HCT116 (cell line): ENCODE data around the gene C12orf57. TPM values are rescaled to one million over a fixed set of nuclear protein-coding genes. Genes with fewer than 3 reads are reported as not detected.

Experiments used
- ATAC-seq: fragments of 200-7000 bp; cut with Tn5 transposase; 2 replicates; pipeline ENCODE4 v1.9.1; 2020; ENCODE audit warnings: mild to moderate bottlenecking, moderate library complexity
- BruUV-seq: library from RNA; stranded (reverse); fragments of 400-500 nt; replicated peaks from 2 replicates; lab custom pipeline; 2021; lab: Mats Ljungman, UMichigan
- CTCF ChIA-PET: fragments of 300-600 bp; sonication (Branson Sonifier 250); formaldehyde crosslinking; loops from one replicate; lab custom pipeline; 2021; ENCODE audit warnings: antibody characterized with exemption; lab: Charles Lee
- POLR2A ChIA-PET: fragments of 300-600, 350-600 bp; sonication (Branson Sonifier 250); formaldehyde crosslinking; loops from one replicate; lab custom pipeline; 2021; ENCODE audit warnings: antibody characterized with exemption; lab: Charles Lee
- RAD21 ChIA-PET, 2 experiments: fragments of 300-600 bp; sonication (Branson Sonifier 250); formaldehyde crosslinking; loops; one replicate each; lab custom pipeline; 2023; ENCODE audit warnings: low total read pairs in 2 of 2; ENCODE audit not compliant: uncharacterized antibody in 2 of 2, unreplicated experiment in 2 of 2, low non-redundant PET in 1 of 2; lab: Charles Lee
- DNase-seq: peaks from one replicate; pipeline ENCODE4 v3.0.0-alpha.2; 2010; ENCODE audit warnings: low read depth, low spot score
- H2AFZ ChIP-seq: fragments of 200-600 bp; shearing (Covaris generic), sonication (generic); 2 replicates; pipeline ENCODE4 v1.6.1; 2017; ENCODE audit warnings: low read depth, mixed run types, mixed read lengths, antibody characterized with exemption, low read length; ENCODE audit not compliant: poor library complexity, severe bottlenecking
- H3K27ac ChIP-seq: 2 replicates; pipeline ENCODE4 v1.5.1; 2012; ENCODE audit warnings: low read depth, low read length
- H3K27me3 ChIP-seq: fragments of 200-600 bp; sonication (generic); 2 replicates; pipeline ENCODE4 v1.6.1; 2016; ENCODE audit warnings: mixed run types, low read length, mixed read lengths; ENCODE audit not compliant: insufficient read depth
- H3K36me3 ChIP-seq, 2 experiments: fragments of 200-500 bp in 1 of 2; fragments of 200-600 bp in 1 of 2; sonication (Bioruptor generic) in 1 of 2; sonication (generic) in 1 of 2; 2 replicates each; pipeline versions ENCODE4 v1.5.1 to v1.6.1; 2014 to 2016; ENCODE audit warnings: low read length in 2 of 2, inconsistent platforms in 1 of 2, mixed read lengths in 1 of 2, mixed run types in 1 of 2; ENCODE audit not compliant: insufficient read depth in 2 of 2, control insufficient read depth in 1 of 2
- H3K4me1 ChIP-seq, 2 experiments: fragments of 200-600 bp in 1 of 2; sonication (generic) in 1 of 2; 2 replicates each; pipeline versions ENCODE4 v1.5.1 to v1.6.1; 2012 to 2017; ENCODE audit warnings: low read length in 2 of 2, inconsistent platforms in 1 of 2, mild to moderate bottlenecking in 1 of 2, mixed read lengths in 1 of 2, mixed run types in 1 of 2, moderate library complexity in 1 of 2; ENCODE audit not compliant: insufficient read depth in 2 of 2, control insufficient read depth in 1 of 2
- H3K4me2 ChIP-seq: fragments of 200-600 bp; sonication (generic); 2 replicates; pipeline ENCODE4 v1.6.1; 2017; ENCODE audit warnings: mixed run types, low read length, mixed read lengths
- H3K4me3 ChIP-seq, 2 experiments: fragments of 200-600 bp in 1 of 2; sonication (generic) in 1 of 2; replicated peaks in 1 of 2; 2 replicates each; pipeline ENCODE4 v1.5.1; 2011 to 2016; ENCODE audit warnings: low read length in 2 of 2, control low read depth in 1 of 2, low read depth in 1 of 2, mild to moderate bottlenecking in 1 of 2, mixed read lengths in 1 of 2, mixed run types in 1 of 2
- H3K79me2 ChIP-seq: fragments of 200-600 bp; sonication (generic); 2 replicates; pipeline ENCODE4 v1.6.1; 2017; ENCODE audit warnings: mild to moderate bottlenecking, mixed run types, low read length, moderate library complexity, mixed read lengths; ENCODE audit not compliant: insufficient read depth
- H3K9ac ChIP-seq: fragments of 200-600 bp; sonication (generic); 2 replicates; pipeline ENCODE4 v1.6.1; 2016; ENCODE audit warnings: low read length, mixed read lengths
- H3K9me2 ChIP-seq: fragments of 200-600 bp; sonication (generic), shearing (Covaris generic); 2 replicates; pipeline ENCODE4 v1.6.1; 2017; ENCODE audit warnings: mixed run types, mild to moderate bottlenecking, moderate library complexity; ENCODE audit not compliant: insufficient read depth
- H3K9me3 ChIP-seq, 2 experiments: fragments of 200-500 bp in 1 of 2; fragments of 200-600 bp in 1 of 2; sonication (Bioruptor generic) in 1 of 2; sonication (generic) in 1 of 2; 2 replicates each; pipeline ENCODE4 v1.6.1; 2014 to 2017; ENCODE audit warnings: low read length in 2 of 2, mixed read lengths in 2 of 2, inconsistent platforms in 1 of 2, low read depth in 1 of 2, mild to moderate bottlenecking in 1 of 2, mixed run types in 1 of 2, moderate library complexity in 1 of 2; ENCODE audit not compliant: control insufficient read depth in 1 of 2, insufficient read depth in 1 of 2
- H4K20me1 ChIP-seq: fragments of 200-600 bp; sonication (generic), shearing (Covaris generic); 2 replicates; pipeline ENCODE4 v1.6.1; 2017; ENCODE audit warnings: mixed run types, mild to moderate bottlenecking, moderate library complexity; ENCODE audit not compliant: insufficient read depth
- ELF1 ChIP-seq: IDR thresholded peaks from 2 replicates; pipeline ENCODE4 v1.6.1; 2012; ENCODE audit warnings: low read depth, borderline replicate concordance
- EZH2phosphoT487 ChIP-seq: fragments of 200-600 bp; IDR thresholded peaks from 2 replicates; pipeline ENCODE4 v1.6.1; 2018; ENCODE audit warnings: antibody characterized with exemption, borderline replicate concordance
- FOSL1 ChIP-seq: IDR thresholded peaks from 2 replicates; pipeline ENCODE4 v1.6.1; 2012; ENCODE audit warnings: low read depth
- JUND ChIP-seq: IDR thresholded peaks from 2 replicates; pipeline ENCODE4 v1.6.1; 2012
- POLR2A ChIP-seq: IDR thresholded peaks from 2 replicates; pipeline ENCODE4 v1.7.0; 2011; ENCODE audit warnings: borderline replicate concordance; ENCODE audit not compliant: insufficient read depth, insufficient read length; ENCODE audit errors: extremely low read depth
- SIN3A ChIP-seq: IDR thresholded peaks from 2 replicates; pipeline ENCODE4 v1.6.1; 2012; ENCODE audit warnings: low read depth
- SRF ChIP-seq: IDR thresholded peaks from 2 replicates; pipeline ENCODE4 v1.6.1; 2012; ENCODE audit warnings: low read depth
- ZFX ChIP-seq: fragments of 450-650 bp; IDR thresholded peaks from 2 replicates; pipeline ENCODE4 v1.6.1; 2017
- intact Hi-C: fragments of 100-400 bp; cut with micrococcal nuclease; formaldehyde crosslinking; loops from 2 replicates; pipeline ENCODE4 v1.10.0; 2022
- total RNA-seq: library from RNA; stranded (reverse); gene quantifications from one replicate; pipeline ENCODE4 v1.2.1, GENCODE V29; 2021; ENCODE audit not compliant: unreplicated experiment
- TF ChIP-seq, protein P1 (sequence below): IDR thresholded peaks from 2 replicates; pipeline ENCODE4 v1.6.1; 2012; ENCODE audit warnings: low read depth
- TF ChIP-seq, protein P2 (sequence below), 3 experiments: fragments of 200-600 bp in 1 of 3; sonication (generic) in 1 of 3; IDR thresholded peaks in 2 of 3; conservative IDR thresholded peaks in 1 of 3; 2 replicates each; pipeline ENCODE4 v1.5.1; 2012 to 2017; ENCODE audit warnings: low read depth in 2 of 3, low read length in 2 of 3, antibody characterized with exemption in 1 of 3, borderline replicate concordance in 1 of 3, control low read depth in 1 of 3, mild to moderate bottlenecking in 1 of 3, mixed read lengths in 1 of 3, mixed run types in 1 of 3, moderate library complexity in 1 of 3; ENCODE audit not compliant: insufficient read depth in 1 of 3
- TF ChIP-seq, protein P3 (sequence below): IDR thresholded peaks from 2 replicates; pipeline ENCODE4 v1.6.1; 2012

Gene C12orf57
- total RNA-seq, 1 experiment from 2014 or later = 202 TPM

DNA sequence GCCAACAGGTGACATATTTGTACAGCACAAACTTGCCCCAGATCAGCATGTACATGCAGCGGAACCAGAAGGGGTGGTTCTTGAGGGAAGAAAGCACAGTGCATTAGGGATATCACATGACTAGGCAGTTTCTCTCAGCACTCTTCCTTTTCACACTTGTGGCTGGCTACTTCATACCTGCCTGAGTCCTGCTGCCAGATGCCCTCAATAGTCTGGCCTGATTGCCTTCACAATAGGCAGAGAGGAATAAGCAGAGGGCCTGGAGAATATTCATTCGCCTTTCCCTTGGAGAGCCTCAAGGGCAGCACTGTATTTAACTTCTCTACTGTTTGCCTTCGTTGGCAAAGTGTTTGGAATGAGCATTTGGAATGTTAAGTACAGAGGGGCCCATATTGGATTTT is 34.8 kb downstream of the C12orf57 start:
- DNase-seq (no peak), ATAC-seq (peak; percentile 28)
- 0 out of 2 replicates have a peak overlapping the region, but pooled peaks have one; percentile 27 for H3K27ac ChIP-seq
- POLR2A ChIA-PET = interaction anchor here (0.5 kb wide), 1 partner anchor 111 kb away, joined by 3 read pairs; the partner anchor contains the start of gene TPI1
- TF ChIP-seq SIN3A = no peak; the same call in 1 of the 2 replicates
- no peak for TF ChIP-seq FOSL1
- TF ChIP-seq, protein P1, sequence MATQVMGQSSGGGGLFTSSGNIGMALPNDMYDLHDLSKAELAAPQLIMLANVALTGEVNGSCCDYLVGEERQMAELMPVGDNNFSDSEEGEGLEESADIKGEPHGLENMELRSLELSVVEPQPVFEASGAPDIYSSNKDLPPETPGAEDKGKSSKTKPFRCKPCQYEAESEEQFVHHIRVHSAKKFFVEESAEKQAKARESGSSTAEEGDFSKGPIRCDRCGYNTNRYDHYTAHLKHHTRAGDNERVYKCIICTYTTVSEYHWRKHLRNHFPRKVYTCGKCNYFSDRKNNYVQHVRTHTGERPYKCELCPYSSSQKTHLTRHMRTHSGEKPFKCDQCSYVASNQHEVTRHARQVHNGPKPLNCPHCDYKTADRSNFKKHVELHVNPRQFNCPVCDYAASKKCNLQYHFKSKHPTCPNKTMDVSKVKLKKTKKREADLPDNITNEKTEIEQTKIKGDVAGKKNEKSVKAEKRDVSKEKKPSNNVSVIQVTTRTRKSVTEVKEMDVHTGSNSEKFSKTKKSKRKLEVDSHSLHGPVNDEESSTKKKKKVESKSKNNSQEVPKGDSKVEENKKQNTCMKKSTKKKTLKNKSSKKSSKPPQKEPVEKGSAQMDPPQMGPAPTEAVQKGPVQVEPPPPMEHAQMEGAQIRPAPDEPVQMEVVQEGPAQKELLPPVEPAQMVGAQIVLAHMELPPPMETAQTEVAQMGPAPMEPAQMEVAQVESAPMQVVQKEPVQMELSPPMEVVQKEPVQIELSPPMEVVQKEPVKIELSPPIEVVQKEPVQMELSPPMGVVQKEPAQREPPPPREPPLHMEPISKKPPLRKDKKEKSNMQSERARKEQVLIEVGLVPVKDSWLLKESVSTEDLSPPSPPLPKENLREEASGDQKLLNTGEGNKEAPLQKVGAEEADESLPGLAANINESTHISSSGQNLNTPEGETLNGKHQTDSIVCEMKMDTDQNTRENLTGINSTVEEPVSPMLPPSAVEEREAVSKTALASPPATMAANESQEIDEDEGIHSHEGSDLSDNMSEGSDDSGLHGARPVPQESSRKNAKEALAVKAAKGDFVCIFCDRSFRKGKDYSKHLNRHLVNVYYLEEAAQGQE = no peak
- no peak for TF ChIP-seq POLR2A
- TF ChIP-seq, protein P2, sequence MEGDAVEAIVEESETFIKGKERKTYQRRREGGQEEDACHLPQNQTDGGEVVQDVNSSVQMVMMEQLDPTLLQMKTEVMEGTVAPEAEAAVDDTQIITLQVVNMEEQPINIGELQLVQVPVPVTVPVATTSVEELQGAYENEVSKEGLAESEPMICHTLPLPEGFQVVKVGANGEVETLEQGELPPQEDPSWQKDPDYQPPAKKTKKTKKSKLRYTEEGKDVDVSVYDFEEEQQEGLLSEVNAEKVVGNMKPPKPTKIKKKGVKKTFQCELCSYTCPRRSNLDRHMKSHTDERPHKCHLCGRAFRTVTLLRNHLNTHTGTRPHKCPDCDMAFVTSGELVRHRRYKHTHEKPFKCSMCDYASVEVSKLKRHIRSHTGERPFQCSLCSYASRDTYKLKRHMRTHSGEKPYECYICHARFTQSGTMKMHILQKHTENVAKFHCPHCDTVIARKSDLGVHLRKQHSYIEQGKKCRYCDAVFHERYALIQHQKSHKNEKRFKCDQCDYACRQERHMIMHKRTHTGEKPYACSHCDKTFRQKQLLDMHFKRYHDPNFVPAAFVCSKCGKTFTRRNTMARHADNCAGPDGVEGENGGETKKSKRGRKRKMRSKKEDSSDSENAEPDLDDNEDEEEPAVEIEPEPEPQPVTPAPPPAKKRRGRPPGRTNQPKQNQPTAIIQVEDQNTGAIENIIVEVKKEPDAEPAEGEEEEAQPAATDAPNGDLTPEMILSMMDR (IDR thresholded peaks at IDR 0.05 in 2 of 3, conservative IDR thresholded peaks at IDR 0.05 in 1 of 3; ENCODE audit: borderline replicate concordance in 1 of 3, insufficient read depth in 1 of 3, low read depth in 2 of 3, low read length in 2 of 3) = no peak
- no peak for TF ChIP-seq JUND
- TF ChIP-seq ELF1 = no peak
- TF ChIP-seq, protein P3, sequence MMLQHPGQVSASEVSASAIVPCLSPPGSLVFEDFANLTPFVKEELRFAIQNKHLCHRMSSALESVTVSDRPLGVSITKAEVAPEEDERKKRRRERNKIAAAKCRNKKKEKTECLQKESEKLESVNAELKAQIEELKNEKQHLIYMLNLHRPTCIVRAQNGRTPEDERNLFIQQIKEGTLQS = no peak
- no peak for TF ChIP-seq EZH2phosphoT487
- TF ChIP-seq SRF = no peak
- no peak for TF ChIP-seq ZFX
- H3K9ac ChIP-seq = no peak overlapping the region
- intact Hi-C loops = no loop called here
- peaks cover 13% of the 10 kb centered on the region for H3K79me2 ChIP-seq
- H3K9me3 ChIP-seq = no peaks in the 10 kb centered on the region
- H3K4me1 ChIP-seq = no peaks in the 10 kb centered on the region
- H3K4me3 ChIP-seq = no peak overlapping the region
- no peaks in the 10 kb centered on the region for H3K9me2 ChIP-seq
- RAD21 ChIA-PET = no interaction called here
- peaks cover 57 to 68% of the 10 kb centered on the region in 2 experiments for H3K36me3 ChIP-seq
- BruUV-seq = no TSS peak
- H3K4me2 ChIP-seq = no peak overlapping the region
- CTCF ChIA-PET = interaction anchor here (0.5 to 1.0 kb wide), 2 partner anchors 14 to 75 kb away, joined by 3 read pairs; no protein-coding TSS in a partner anchor
- no peaks in the 10 kb centered on the region for H3K27me3 ChIP-seq
- H4K20me1 ChIP-seq = no peaks in the 10 kb centered on the region
- no peak overlapping the region for H2AFZ ChIP-seq
